A673 (cell line): ENCODE data around the gene DIP2C.

Experiments used
- CTCF ChIP-seq: fragments of 300-800, 200-600 bp; sonication (generic); conservative IDR thresholded peaks from 2 replicates; pipeline ENCODE4 v1.5.1; 2017; ENCODE audit warnings: low read depth, mild to moderate bottlenecking, antibody characterized with exemption, low read length, moderate library complexity, mixed read lengths
- EZH2 ChIP-seq: fragments of 200-600 bp; sonication (generic); IDR thresholded peaks from 2 replicates; pipeline ENCODE4 v1.6.1; 2017; ENCODE audit warnings: borderline replicate concordance, low read depth, mild to moderate bottlenecking, mixed read lengths, antibody characterized with exemption, low read length; ENCODE audit not compliant: poor library complexity, severe bottlenecking

- TF ChIP-seq CTCF (no peak), EZH2 (no peak)
These were observed 320.2 kb downstream of the DIP2C start for GRCh38 chr10:369221-369683.
